ENCODE data around the gene SPTLC1.

Gene SPTLC1

DNA sequence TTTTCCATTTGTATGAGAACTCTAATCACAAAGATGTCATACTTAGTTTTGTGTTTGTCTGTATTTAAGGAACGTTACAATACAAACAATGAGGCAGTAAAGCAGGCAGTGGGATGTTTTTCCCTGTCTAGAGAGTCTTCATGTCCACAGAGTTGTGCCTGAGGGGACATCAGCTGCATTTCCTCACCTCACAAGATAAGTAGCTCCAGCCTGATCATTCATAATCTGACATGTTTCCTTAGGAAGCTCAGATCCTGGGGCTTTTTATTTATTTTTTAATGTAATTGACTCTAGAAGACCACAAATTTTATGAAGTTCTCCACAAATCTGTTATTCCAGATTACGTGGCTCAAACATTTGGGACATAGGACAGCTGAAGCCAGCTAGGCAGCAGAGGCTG, 78.5 kb downstream of the SPTLC1 start:
- DNase-seq (ENCODE audit: insufficient read length, low spot score), result no peak
- FAIRE-seq, result no peak
- TF ChIP-seq, protein P1, sequence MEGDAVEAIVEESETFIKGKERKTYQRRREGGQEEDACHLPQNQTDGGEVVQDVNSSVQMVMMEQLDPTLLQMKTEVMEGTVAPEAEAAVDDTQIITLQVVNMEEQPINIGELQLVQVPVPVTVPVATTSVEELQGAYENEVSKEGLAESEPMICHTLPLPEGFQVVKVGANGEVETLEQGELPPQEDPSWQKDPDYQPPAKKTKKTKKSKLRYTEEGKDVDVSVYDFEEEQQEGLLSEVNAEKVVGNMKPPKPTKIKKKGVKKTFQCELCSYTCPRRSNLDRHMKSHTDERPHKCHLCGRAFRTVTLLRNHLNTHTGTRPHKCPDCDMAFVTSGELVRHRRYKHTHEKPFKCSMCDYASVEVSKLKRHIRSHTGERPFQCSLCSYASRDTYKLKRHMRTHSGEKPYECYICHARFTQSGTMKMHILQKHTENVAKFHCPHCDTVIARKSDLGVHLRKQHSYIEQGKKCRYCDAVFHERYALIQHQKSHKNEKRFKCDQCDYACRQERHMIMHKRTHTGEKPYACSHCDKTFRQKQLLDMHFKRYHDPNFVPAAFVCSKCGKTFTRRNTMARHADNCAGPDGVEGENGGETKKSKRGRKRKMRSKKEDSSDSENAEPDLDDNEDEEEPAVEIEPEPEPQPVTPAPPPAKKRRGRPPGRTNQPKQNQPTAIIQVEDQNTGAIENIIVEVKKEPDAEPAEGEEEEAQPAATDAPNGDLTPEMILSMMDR (IDR thresholded peaks at IDR 0.05; ENCODE audit: insufficient read depth, missing control alignments), result no peak

DNA sequence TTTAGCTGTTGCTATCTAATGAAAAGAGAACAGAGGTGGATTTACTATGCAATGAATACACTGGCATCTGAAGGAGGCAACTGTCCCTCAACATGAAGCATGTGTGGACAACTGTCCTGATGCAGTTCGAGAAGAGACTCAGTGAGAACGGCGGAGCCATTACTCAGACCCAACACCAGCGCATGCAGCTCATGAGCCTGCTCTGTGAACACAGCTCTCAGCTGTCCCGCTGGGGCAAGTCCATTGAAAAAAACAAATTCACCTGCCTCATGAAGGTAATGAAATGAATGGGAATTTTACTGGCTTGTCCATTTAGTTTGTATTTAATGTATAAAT, 78.8 kb downstream of the SPTLC1 start:
- no peak for FAIRE-seq
- no peak for DNase-seq (ENCODE audit: insufficient read length, low spot score)
- TF ChIP-seq, protein P1 (IDR thresholded peaks at IDR 0.05; ENCODE audit: insufficient read depth, missing control alignments), result no peak

DNA sequence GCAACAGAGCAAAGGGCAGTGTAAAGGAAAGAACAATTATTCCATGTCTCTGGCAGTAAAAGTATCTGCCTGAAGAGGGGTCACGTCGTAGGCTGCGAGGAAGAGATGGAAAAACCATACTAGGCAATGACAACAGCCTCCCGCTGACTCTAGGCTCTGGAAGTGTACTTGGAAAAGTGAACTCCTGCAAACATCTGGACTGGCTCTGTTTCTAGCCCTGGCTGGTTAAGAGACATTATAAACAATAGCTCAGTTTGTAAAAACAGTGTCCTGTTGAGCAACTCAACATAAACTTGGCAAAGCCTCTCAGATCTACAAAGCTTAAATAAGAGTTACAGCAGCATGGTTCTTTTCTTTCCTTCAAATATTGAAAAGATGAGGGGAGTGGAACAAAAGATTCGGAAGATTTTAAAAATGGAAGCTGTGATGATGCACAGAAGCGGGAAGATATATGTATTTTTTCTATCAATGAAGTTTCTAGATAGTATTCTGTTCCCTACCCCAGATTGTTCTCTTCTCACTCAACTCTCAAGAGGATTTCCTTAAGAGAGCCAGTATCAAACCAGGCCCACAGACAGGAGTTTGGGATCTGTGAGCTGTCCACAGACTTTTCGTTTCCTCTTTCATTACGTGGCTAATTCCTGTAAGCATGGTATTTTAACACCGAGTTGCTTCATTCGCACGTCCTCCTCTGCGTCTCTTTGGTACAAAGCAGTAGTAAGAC, 79.4 kb downstream of the SPTLC1 start:
- DNase-seq (ENCODE audit: insufficient read length, low spot score) (no peak), FAIRE-seq (no peak)
- TF ChIP-seq, protein P1 (IDR thresholded peaks at IDR 0.05; ENCODE audit: insufficient read depth, missing control alignments), result no peak

DNA sequence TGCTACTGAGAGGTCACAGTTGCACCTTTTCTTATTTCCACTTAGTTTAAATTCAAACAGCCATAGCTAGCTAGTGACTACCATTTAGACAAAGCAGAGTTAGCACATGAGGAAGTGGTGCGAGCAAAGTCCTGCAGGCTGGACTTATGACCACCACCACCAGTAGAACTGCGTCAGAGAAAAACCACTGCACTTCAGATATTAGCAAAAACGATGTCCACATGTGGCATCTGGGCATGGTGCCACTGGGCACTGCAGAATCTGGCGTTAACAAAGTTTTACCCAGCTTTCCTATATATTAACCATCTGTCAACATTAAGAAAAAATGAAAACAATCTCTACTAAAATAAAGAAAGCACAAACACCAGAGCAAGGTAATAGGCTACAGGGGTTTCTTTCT, 80.1 kb downstream of the SPTLC1 start:
- FAIRE-seq (no peak), DNase-seq (ENCODE audit: insufficient read length, low spot score) (no peak)
- TF ChIP-seq, protein P1 (IDR thresholded peaks at IDR 0.05; ENCODE audit: insufficient read depth, missing control alignments), result no peak

DNA sequence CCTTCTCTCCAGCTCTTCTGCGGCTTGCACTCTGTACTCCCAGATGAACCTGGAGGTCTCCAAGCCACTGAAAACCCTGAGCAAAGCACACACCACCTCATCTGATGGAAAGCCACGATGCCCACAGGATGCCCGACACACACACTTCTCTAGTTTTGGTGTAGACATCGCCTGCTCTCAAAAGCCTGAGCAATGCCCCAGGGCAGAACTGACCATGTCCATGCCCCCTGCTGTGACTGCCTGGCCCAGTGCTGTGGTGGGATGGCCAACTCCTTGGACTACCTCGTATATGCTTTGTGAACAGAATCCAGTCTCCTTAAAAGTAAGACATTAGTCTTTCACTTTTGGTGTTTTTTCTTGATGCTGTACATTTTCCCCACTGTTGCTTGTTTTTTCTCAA, 81.2 kb downstream of the SPTLC1 start:
- TF ChIP-seq, protein P1 (IDR thresholded peaks at IDR 0.05; ENCODE audit: insufficient read depth, missing control alignments), result no peak
- FAIRE-seq (no peak), DNase-seq (ENCODE audit: insufficient read length, low spot score) (no peak)

DNA sequence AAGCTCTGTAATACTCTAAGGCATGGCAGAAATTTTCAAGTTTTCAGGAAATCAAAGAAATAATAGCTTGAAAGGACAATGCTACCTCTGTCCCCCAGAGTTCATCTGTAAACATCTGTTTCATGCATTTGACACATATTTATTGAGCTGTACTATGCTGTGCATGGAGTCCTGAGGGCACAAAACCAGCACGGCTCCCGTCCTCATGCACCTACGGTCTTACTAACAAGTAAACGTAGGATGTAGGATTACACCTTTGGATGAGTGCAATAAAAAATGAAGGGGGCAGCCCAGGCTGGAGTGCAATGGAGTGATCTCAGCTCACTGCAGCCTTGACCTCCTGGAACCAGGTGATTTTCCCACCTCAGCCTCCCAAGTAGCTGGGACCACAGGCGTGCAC, 81.9 kb downstream of the SPTLC1 start:
- TF ChIP-seq, protein P1 (IDR thresholded peaks at IDR 0.05; ENCODE audit: insufficient read depth, missing control alignments), result no peak
- no peak for FAIRE-seq
- no peak for DNase-seq (ENCODE audit: insufficient read length, low spot score)

DNA sequence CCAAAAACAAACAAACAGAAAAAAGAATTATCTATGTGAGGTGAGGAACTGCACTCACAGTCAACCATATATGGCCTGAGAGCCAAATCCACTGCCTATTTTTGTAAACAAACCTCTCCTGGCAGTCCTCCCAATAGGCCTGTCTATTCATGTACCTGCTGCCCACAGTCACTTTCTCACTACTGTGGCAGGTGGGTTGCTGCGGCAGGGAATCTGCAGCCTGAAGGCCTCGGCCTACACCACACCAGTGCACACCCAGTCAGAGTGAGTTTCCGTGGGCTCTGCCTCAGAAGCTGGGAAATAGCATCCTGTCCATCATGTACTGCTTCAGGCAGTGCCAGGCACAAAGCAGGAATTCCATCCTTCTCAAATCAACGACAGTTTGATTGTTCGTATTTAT, 82.3 kb downstream of the SPTLC1 start:
- no peak for DNase-seq (ENCODE audit: insufficient read length, low spot score)
- FAIRE-seq, result no peak
- TF ChIP-seq, protein P1 (IDR thresholded peaks at IDR 0.05; ENCODE audit: insufficient read depth, missing control alignments), result no peak

All from D721Med (cell line).